ENCODE measurements around the gene PCBP3.

The PCBP3 gene

DNA sequence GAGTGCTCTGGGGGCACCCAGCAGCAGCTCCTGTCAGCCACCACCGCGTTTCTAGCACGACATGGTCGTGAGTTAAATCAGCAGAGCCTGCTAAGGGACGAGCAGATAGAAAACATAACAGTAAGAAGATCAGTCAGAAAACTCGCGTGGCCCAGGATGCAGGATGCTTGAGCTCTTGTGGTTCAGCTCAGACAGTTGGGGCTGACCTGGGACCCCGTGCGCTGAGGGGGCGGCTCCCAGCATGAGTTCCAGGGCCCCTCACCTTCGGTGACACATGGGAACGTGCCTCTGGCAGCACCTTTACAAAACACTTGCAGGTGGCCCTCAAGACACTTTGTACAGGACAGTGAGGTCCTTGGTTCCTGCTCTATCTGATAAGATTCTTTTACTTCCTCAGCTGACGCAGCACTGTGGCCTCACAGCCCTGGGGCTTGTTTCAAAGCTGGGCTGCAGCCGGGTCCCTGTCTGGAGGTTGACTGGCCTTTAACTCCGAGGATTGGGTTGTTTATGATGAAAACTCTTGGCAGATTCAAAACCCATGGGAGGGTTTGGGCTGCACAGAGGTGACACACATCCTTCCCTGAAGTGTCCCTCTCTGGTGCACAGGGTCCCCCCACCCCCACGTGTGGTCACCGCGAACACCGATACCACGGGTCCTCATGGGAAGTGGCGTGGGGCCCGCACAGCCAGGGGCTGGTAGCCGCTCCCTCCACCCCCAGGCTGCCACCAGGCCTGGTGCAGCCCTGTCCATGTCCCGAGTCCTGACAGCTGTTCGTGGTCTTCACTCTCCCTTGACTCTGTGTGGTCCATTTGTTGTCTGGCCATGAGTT lies 272.7 kb downstream of the PCBP3 start:
- Histone ChIP-seq H3K9ac (ENCODE audit: low read depth, low read length) (no peak overlapping the region), H3K4me2 (ENCODE audit: low read length) (no peak overlapping the region), H3K9me3 (replicated peaks; ENCODE audit: low read length) (no peaks in the 10 kb centered on the region), H3K36me3 (ENCODE audit: insufficient read depth, low read length) (no peaks in the 10 kb centered on the region), H3K4me3 (ENCODE audit: low read length) (no peak overlapping the region), H3K27me3 (ENCODE audit: control insufficient read depth, insufficient read depth, low read length) (peaks cover 4% of the 10 kb centered on the region), H3K4me1 (ENCODE audit: control insufficient read depth, insufficient read depth, low read length) (peaks cover 17% of the 10 kb centered on the region)

GRCh38 chr21:45917241-45917640 lies 273.7 kb downstream of the PCBP3 start:
- no peaks in the 10 kb centered on the region for H3K9me3 ChIP-seq (replicated peaks; ENCODE audit: low read length)
- no peaks in the 10 kb centered on the region for H3K36me3 ChIP-seq (ENCODE audit: insufficient read depth, low read length)
- H3K4me1 ChIP-seq (ENCODE audit: control insufficient read depth, insufficient read depth, low read length) = peaks cover 24% of the 10 kb centered on the region
- no peak overlapping the region for H3K4me2 ChIP-seq (ENCODE audit: low read length)
- H3K9ac ChIP-seq (ENCODE audit: low read depth, low read length) = no peak overlapping the region
- peaks cover 4% of the 10 kb centered on the region for H3K27me3 ChIP-seq (ENCODE audit: control insufficient read depth, insufficient read depth, low read length)
- H3K4me3 ChIP-seq (ENCODE audit: low read length) = no peak overlapping the region

GRCh38 chr21:45918011-45918410 lies 274.5 kb downstream of the PCBP3 start:
- Histone ChIP-seq H3K9ac (ENCODE audit: low read depth, low read length) (no peak overlapping the region), H3K4me1 (ENCODE audit: control insufficient read depth, insufficient read depth, low read length) (peaks cover 30% of the 10 kb centered on the region), H3K4me2 (ENCODE audit: low read length) (no peak overlapping the region), H3K36me3 (ENCODE audit: insufficient read depth, low read length) (no peaks in the 10 kb centered on the region), H3K27me3 (ENCODE audit: control insufficient read depth, insufficient read depth, low read length) (peaks cover under 1% of the 10 kb centered on the region), H3K4me3 (ENCODE audit: low read length) (no peak overlapping the region), H3K9me3 (replicated peaks; ENCODE audit: low read length) (no peaks in the 10 kb centered on the region)

- no peak overlapping the region for H3K9ac ChIP-seq (ENCODE audit: low read depth, low read length)
- H3K9me3 ChIP-seq (replicated peaks; ENCODE audit: low read length) = no peaks in the 10 kb centered on the region
- H3K4me2 ChIP-seq (ENCODE audit: low read length) = no peak overlapping the region
- H3K27me3 ChIP-seq (ENCODE audit: control insufficient read depth, insufficient read depth, low read length) = no peaks in the 10 kb centered on the region
- no peaks in the 10 kb centered on the region for H3K36me3 ChIP-seq (ENCODE audit: insufficient read depth, low read length)
- no peak overlapping the region for H3K4me3 ChIP-seq (ENCODE audit: low read length)
- H3K4me1 ChIP-seq (ENCODE audit: control insufficient read depth, insufficient read depth, low read length) = peaks cover 31% of the 10 kb centered on the region
Observed at GRCh38 chr21:45918835-45919447, 275.4 kb downstream of the PCBP3 start.

DNA sequence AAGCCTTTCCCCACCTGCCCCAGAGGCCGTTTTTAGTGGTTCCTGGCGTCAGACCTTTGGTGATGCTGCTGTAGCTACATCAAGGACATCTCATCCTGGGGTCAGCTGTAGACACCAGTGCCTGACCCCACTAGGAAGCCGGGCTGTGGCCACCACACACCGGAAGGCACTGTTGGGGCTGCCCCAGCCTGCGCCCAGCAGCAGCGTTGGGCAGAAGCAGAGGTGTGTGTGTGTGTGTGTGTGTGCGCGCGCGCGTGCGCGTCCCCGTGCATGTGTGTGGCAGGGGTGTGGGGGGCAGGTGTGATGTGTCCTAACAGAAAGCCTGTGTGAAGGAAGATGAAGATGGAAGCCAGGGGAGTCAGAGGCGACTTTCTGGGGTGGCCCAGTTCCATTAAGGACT lies 276.1 kb downstream of the PCBP3 start:
- Histone ChIP-seq H3K4me3 (ENCODE audit: low read length) (no peak overlapping the region), H3K27me3 (ENCODE audit: control insufficient read depth, insufficient read depth, low read length) (no peaks in the 10 kb centered on the region), H3K9ac (ENCODE audit: low read depth, low read length) (no peak overlapping the region), H3K36me3 (ENCODE audit: insufficient read depth, low read length) (no peaks in the 10 kb centered on the region), H3K4me1 (ENCODE audit: control insufficient read depth, insufficient read depth, low read length) (peaks cover 31% of the 10 kb centered on the region), H3K9me3 (replicated peaks; ENCODE audit: low read length) (no peaks in the 10 kb centered on the region), H3K4me2 (ENCODE audit: low read length) (no peak overlapping the region)

- Histone ChIP-seq H3K9me3 (replicated peaks; ENCODE audit: low read length) (no peaks in the 10 kb centered on the region), H3K9ac (ENCODE audit: low read depth, low read length) (no peak overlapping the region), H3K4me2 (ENCODE audit: low read length) (no peak overlapping the region), H3K4me1 (ENCODE audit: control insufficient read depth, insufficient read depth, low read length) (peaks cover 31% of the 10 kb centered on the region), H3K4me3 (ENCODE audit: low read length) (no peak overlapping the region), H3K27me3 (ENCODE audit: control insufficient read depth, insufficient read depth, low read length) (peaks cover 3% of the 10 kb centered on the region), H3K36me3 (ENCODE audit: insufficient read depth, low read length) (no peaks in the 10 kb centered on the region)
Observed at GRCh38 chr21:45920824-45921600, 277.5 kb downstream of the PCBP3 start.

DNA sequence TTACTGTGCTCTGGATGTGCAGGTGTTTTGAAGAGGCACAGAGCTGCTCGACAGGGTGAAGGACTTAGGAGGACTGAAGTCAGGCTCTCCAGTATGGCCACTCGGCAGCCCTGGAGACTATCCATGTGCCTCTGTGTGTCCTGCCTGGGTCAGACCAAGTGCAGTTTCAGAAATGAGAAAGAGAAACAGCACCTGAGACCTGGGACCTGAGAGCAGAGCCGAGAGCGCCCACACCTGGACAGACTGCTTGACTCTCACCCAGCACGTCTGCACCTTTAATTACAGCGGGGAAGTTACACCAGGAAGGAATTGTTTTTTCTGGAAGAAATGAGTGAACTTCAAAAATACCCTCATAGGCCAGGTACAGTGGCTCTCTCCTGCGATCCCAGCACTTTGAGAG lies 278.4 kb downstream of the PCBP3 start:
- H3K9ac ChIP-seq (ENCODE audit: low read depth, low read length) = no peak overlapping the region
- H3K4me3 ChIP-seq (ENCODE audit: low read length) = no peak overlapping the region
- H3K9me3 ChIP-seq (replicated peaks; ENCODE audit: low read length) = no peaks in the 10 kb centered on the region
- no peak overlapping the region for H3K4me2 ChIP-seq (ENCODE audit: low read length)
- peaks cover 4% of the 10 kb centered on the region for H3K27me3 ChIP-seq (ENCODE audit: control insufficient read depth, insufficient read depth, low read length)
- no peaks in the 10 kb centered on the region for H3K36me3 ChIP-seq (ENCODE audit: insufficient read depth, low read length)
- peaks cover 24% of the 10 kb centered on the region for H3K4me1 ChIP-seq (ENCODE audit: control insufficient read depth, insufficient read depth, low read length)

- Histone ChIP-seq H3K27me3 (ENCODE audit: control insufficient read depth, insufficient read depth, low read length) (peaks cover 4% of the 10 kb centered on the region), H3K4me2 (ENCODE audit: low read length) (no peak overlapping the region), H3K9ac (ENCODE audit: low read depth, low read length) (no peak overlapping the region), H3K36me3 (ENCODE audit: insufficient read depth, low read length) (no peaks in the 10 kb centered on the region), H3K4me3 (ENCODE audit: low read length) (no peak overlapping the region), H3K4me1 (ENCODE audit: control insufficient read depth, insufficient read depth, low read length) (peaks cover 21% of the 10 kb centered on the region), H3K9me3 (replicated peaks; ENCODE audit: low read length) (no peaks in the 10 kb centered on the region)
Observed at GRCh38 chr21:45922648-45923047, 279.1 kb downstream of the PCBP3 start.

- H3K4me2 ChIP-seq (ENCODE audit: low read length) = no peak overlapping the region
- no peaks in the 10 kb centered on the region for H3K36me3 ChIP-seq (ENCODE audit: insufficient read depth, low read length)
- H3K4me3 ChIP-seq (ENCODE audit: low read length) = no peak overlapping the region
- no peak overlapping the region for H3K9ac ChIP-seq (ENCODE audit: low read depth, low read length)
- H3K4me1 ChIP-seq (ENCODE audit: control insufficient read depth, insufficient read depth, low read length) = peaks cover 21% of the 10 kb centered on the region
- H3K9me3 ChIP-seq (replicated peaks; ENCODE audit: low read length) = no peaks in the 10 kb centered on the region
- H3K27me3 ChIP-seq (ENCODE audit: control insufficient read depth, insufficient read depth, low read length) = peaks cover 4% of the 10 kb centered on the region
Observed at GRCh38 chr21:45923146-45923545, 279.6 kb downstream of the PCBP3 start.

DNA sequence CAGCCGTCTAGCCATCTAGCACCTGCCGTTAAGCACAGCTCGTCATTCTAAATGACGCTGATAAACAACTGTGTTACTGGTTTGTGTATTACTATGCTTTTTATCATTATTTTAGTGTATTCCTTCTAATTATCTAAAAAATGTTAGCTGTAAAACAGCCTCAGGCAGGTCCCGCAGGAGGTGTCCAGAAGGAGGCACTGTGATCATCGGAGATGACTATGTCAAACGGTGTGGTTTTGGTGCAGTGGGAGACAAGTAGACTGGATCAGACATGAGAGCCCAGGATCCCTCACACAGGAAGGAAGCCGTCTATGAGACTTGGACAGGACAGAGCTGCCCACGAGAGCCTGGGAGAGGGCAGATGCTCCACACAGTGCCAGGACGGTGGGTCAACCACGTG lies 282.8 kb downstream of the PCBP3 start:
- no peaks in the 10 kb centered on the region for H3K9me3 ChIP-seq (replicated peaks; ENCODE audit: low read length)
- peaks cover 11% of the 10 kb centered on the region for H3K27me3 ChIP-seq (ENCODE audit: control insufficient read depth, insufficient read depth, low read length)
- H3K36me3 ChIP-seq (ENCODE audit: insufficient read depth, low read length) = no peaks in the 10 kb centered on the region
- no peak overlapping the region for H3K4me2 ChIP-seq (ENCODE audit: low read length)
- no peak overlapping the region for H3K4me3 ChIP-seq (ENCODE audit: low read length)
- H3K9ac ChIP-seq (ENCODE audit: low read depth, low read length) = no peak overlapping the region
- H3K4me1 ChIP-seq (ENCODE audit: control insufficient read depth, insufficient read depth, low read length) = peaks cover 15% of the 10 kb centered on the region

DNA sequence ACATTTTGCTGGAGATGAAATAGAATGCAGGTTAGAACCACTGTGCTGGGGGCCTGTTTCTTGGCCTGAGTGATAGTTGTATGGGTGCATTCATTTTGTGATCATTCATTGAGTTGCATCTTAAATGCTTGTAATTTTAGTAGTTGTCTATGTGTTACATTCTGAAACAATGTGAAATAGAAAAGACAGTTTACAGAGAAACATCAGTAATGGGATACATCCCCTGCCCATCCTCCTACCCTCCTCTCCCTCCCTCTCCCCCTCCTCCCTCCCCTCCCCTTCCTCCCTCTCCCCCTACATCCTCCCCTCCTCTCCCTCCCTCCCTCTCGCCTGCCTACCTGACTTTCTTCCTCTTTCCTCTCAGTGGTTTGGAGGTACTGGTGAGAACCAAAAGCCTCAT lies 283.5 kb downstream of the PCBP3 start:
- no peak overlapping the region for H3K4me3 ChIP-seq (ENCODE audit: low read length)
- H3K27me3 ChIP-seq (ENCODE audit: control insufficient read depth, insufficient read depth, low read length) = peaks cover 11% of the 10 kb centered on the region
- H3K36me3 ChIP-seq (ENCODE audit: insufficient read depth, low read length) = no peaks in the 10 kb centered on the region
- no peaks in the 10 kb centered on the region for H3K9me3 ChIP-seq (replicated peaks; ENCODE audit: low read length)
- no peak overlapping the region for H3K4me2 ChIP-seq (ENCODE audit: low read length)
- no peak overlapping the region for H3K9ac ChIP-seq (ENCODE audit: low read depth, low read length)
- peaks cover 7% of the 10 kb centered on the region for H3K4me1 ChIP-seq (ENCODE audit: control insufficient read depth, insufficient read depth, low read length)
